GM12874 (cell line): ENCODE data around the gene KIF25.

Experiments
- CTCF ChIP-seq: IDR thresholded peaks from 2 replicates; pipeline ENCODE4 v1.5.1; 2011; ENCODE audit warnings: low read depth, mild to moderate bottlenecking, control low read depth, low read length, moderate library complexity; ENCODE audit not compliant: insufficient read depth

Gene KIF25

GRCh38 chr6:168009331-168009730 lies 11.9 kb downstream of the KIF25 start:
- TF ChIP-seq CTCF, result no peak

- TF ChIP-seq CTCF, result no peak
Measured at GRCh38 chr6:168011291-168011690, 13.8 kb downstream of the KIF25 start.

DNA sequence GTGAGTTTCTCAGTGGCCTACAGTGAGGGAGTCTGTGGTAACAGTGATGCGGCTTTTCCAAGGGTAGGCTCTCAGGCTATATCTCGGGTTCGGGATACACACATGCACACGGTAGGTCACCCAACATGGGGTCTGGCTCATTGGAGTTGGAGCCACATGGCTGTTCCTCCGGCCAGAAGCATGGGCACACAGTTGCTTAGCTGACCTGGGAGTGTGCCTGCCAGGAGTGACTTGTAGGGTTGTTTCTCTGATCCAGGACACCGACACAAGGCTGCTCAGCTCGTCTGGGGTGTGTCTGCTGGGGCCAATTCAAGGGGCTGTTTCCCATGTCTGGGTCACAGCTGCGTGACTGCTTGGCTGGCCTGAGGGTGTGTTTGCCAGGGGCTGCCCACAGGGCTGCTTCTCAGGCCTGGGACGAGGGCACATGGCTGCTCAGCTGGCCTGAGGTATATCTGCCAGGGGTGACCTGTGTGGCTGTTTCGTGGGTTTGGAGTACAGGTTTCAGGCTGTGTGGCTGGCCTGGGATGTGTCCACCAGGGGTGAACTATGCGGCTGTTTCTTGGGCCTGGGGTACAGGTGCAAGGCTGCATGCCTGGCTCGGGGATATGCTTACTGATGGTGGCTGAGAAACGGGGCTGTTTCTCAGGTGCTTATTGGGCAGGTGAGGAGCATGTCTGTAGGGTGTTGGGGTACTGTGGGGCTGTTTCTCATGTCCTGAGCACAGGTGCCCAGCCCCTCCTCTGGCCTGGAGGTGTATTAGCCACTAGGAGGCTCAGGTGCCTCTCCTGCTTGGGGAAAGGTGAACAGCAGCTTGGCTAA lies 15.2 kb downstream of the KIF25 start:
- no peak for TF ChIP-seq CTCF

- no peak for TF ChIP-seq CTCF
Measured at GRCh38 chr6:168013250-168013915, 15.9 kb downstream of the KIF25 start.

DNA sequence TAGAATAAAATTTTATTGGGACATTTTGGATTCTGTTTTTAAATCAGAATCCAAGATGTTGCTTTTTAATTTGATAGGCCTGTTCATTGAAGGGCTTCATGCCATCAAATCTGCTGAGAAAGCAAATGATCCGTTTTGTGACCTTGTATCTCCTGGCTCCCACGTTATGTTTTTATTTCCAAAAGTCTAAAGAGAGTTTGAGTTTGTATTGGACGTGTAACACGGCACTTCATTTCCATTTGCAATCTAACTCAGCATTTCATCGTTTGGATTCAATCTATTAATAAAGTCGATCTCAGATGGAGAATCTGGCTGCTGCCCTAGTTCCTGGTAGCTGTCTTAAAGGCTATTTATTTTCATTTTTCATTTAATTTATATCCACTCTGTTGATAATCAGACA lies 17.0 kb downstream of the KIF25 start:
- TF ChIP-seq CTCF, result no peak

DNA sequence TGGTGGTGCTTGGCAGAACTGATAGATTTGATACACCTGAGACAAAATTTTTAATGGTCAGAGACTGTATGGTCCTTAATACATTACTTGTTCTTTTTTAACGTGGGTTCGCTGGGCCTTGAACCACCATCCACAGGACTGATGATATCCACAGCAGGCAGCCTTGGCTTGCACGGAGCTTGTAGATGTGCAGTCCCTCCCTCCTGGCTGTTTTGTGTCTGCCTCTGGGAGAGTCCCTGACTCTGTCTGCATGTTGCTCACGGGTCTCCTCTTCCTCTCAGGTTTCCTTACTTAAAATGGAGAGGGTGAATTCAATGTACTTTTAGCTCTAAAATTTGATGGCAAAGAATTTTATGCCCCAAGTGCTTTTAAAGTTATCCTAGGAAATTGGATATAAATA lies 17.5 kb downstream of the KIF25 start:
- TF ChIP-seq CTCF, result no peak

- TF ChIP-seq CTCF, result no peak
Measured at GRCh38 chr6:168015482-168016175, 18.2 kb downstream of the KIF25 start.
